ENCODE data around the gene WDR87. TPM values are rescaled to one million over a fixed set of nuclear protein-coding genes. Genes with fewer than 3 reads are reported as not detected.

The WDR87 gene
- not detected for total RNA-seq

DNA sequence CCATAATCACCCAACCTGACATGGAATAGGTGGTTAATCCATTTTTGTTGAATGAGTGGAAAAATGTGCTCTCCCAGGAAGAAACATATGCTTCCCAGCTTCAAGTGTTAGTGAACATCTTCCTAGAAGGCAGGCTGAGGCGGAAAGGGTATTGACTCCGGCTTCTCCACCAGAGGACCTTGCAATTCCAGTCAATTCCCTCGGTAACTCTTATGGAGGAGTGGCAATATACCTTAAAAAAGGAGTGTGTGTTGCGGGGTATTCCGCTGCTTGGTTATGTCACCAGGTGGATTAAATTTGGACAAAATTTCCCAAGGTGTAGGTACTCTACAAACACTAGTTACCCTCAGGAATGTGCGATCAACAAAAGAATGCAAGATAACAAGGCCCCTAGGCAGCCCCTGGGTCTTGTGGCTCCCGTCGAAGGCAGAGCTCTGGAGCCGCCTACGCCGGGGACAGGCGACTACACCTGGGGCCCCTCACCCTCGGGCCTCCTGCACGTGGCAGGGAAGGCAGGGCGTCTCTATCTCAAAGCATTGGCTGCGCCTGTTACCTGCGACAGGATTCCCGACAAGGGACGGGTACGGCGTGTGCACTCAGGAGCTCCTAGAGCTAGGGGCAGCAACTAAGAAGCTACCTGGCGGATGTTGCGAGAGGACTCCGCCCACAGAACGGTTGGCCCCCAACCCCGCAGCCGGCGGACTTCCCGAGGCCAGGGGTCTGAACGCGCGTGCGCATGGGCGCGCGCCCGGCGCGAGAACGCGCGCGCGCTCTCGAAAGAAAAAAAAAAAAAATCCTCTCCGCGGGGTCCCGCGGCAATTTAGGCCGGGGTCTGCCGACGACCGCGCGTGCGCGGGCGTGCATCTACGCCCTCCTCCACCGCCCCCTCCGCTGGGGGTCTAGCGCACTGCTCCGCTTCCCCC, at the start of gene WDR87:
TSS of gene WDR87 (minus strand) at position 649 of the 923 bp plus-strand sequence. CDS start 8,355 bp downstream, outside the sequence.
- ATAC-seq (ENCODE audit: low FRiP score) (no peak), DNase-seq (ENCODE audit: low spot score) (no peak)

DNA sequence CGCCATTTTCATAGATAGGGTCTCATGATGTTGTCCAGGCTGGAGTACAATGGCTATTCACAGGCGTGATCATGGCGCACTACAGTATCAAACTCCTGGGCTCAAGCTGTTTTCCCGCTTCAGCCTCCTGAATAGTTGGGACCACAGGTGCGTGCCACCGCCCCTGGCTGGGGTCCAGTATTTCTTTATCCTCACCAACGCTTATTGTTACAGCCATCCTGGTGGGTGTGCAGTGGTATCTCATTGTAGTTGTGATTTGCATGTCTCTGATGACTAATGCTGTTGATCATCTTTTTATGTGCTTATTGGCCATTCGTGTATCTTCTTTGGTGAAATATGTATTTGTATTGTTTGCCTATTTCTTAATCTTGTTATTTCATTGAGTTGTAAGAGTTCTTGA, 49.6 kb upstream of the WDR87 start:
- no peak for ATAC-seq (ENCODE audit: low FRiP score)
- TF ChIP-seq, protein P1, sequence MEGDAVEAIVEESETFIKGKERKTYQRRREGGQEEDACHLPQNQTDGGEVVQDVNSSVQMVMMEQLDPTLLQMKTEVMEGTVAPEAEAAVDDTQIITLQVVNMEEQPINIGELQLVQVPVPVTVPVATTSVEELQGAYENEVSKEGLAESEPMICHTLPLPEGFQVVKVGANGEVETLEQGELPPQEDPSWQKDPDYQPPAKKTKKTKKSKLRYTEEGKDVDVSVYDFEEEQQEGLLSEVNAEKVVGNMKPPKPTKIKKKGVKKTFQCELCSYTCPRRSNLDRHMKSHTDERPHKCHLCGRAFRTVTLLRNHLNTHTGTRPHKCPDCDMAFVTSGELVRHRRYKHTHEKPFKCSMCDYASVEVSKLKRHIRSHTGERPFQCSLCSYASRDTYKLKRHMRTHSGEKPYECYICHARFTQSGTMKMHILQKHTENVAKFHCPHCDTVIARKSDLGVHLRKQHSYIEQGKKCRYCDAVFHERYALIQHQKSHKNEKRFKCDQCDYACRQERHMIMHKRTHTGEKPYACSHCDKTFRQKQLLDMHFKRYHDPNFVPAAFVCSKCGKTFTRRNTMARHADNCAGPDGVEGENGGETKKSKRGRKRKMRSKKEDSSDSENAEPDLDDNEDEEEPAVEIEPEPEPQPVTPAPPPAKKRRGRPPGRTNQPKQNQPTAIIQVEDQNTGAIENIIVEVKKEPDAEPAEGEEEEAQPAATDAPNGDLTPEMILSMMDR (IDR thresholded peaks at IDR 0.05): no peak

More for the DNA sequence above, at the start of gene WDR87:
- TF ChIP-seq, protein P1 (IDR thresholded peaks at IDR 0.05): no peak

DNA sequence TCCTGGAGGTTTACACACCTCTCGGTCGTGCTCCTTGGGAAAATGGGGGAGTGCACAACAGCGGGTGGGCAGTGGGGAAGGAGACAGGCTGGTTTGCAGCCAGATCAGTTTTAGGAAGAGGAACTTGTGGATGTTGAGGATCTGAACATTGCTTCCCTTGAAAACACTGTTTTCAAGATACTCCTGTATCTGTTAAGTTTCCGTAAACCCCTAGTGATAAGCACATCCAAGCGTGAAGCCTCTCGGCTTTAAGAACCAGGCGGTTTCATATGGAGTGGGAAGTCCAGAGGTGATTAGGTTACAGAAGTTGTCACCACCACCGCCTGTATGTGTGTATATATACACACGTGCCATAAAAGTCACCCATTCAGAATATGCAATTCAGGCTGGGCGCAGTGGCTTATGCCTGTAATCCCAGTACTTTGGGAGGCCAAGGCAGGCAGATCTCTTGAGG, 48.1 kb upstream of the WDR87 start:
- DNase-seq (ENCODE audit: low spot score) (no peak), ATAC-seq (ENCODE audit: low FRiP score) (no peak)
- TF ChIP-seq, protein P1 (IDR thresholded peaks at IDR 0.05): no peak

More for the DNA sequence above, 49.6 kb upstream of the WDR87 start:
- DNase-seq (ENCODE audit: low spot score): no peak

DNA sequence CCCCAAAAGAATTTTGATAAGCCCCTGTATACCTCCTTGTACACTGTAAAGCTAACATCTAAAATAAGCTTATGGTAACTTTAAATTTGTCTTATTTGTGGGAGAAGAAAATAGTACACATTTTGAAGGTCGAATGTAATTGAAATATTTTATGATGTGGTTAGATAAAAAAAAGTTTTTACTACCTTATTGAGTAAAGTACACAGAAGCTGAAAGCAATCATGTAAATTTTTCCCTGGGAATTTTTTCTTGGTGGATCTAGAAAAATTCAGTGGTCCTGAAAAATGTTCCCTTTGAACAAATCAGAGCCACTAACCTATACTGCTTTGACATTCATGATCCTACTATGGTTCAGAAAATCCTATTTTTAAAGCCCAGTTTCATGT, 47.5 kb upstream of the WDR87 start:
- no peak for DNase-seq (ENCODE audit: low spot score)
- ATAC-seq (ENCODE audit: low FRiP score): no peak
- TF ChIP-seq, protein P1 (IDR thresholded peaks at IDR 0.05): no peak

DNA sequence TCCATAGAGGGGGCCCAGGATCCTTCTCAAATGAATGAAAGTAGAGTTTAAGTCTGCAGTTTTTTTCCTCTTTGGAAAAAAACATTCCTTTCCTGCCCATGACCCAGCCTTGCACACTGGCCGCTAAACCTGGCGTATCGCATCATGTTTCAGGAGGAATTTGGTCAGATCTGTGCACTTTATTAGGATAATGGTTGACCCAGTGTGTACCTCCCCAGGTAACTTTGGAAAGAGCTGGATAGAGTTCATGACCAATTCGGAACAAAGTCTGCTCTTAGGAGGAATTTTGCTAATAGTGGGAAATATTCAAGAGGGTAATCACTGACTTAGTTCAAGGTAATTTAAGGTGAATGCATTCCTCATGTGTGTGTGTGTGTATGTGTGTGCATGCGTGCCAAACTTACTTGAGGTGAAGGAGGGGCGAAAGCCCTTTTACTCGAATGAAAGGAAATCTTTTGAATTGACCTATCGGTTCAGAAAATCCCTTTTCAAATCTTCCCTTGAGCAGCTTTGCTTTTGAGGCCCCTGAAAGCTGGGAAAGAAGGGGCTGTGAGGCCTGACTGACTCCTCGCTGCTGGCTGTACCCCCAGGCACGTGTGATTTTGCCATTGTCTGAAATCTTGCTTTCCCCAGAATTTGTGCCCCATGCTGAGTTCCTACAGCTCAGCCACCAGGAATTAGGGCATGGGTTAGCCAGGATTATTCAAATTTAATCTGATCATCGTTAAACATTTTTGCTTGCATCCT, 47.0 kb upstream of the WDR87 start:
- TF ChIP-seq, protein P1 (IDR thresholded peaks at IDR 0.05): no peak
- ATAC-seq (ENCODE audit: low FRiP score) (no peak), DNase-seq (ENCODE audit: low spot score) (no peak)

DNA sequence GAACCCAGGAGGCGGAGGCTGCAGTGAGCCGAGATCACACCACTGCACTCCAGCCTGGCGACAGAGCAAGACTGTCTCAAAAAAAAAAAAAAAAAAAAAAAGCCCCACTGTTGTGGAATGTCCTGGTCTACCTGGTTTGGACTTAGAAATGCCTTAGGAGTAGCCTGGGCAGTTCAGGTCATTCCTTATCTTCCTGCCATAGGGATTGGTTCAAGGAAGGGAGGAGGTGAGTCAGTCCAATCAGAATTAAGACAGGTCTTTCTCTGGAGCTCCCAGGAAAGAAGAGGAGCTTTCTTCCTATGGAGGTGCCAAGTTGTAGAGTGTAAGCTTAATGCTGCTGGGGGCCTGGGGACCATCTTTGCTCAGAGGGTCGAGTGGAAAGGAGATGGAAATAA, 45.4 kb upstream of the WDR87 start:
- ATAC-seq (ENCODE audit: low FRiP score): no peak

More for the DNA sequence above, 45.4 kb upstream of the WDR87 start:
- no peak for DNase-seq (ENCODE audit: low spot score)
- TF ChIP-seq, protein P1 (IDR thresholded peaks at IDR 0.05): no peak

Measured in omental fat pad (tissue), 4 donors.